ENCODE results near the gene SERTAD3.

Gene SERTAD3

DNA sequence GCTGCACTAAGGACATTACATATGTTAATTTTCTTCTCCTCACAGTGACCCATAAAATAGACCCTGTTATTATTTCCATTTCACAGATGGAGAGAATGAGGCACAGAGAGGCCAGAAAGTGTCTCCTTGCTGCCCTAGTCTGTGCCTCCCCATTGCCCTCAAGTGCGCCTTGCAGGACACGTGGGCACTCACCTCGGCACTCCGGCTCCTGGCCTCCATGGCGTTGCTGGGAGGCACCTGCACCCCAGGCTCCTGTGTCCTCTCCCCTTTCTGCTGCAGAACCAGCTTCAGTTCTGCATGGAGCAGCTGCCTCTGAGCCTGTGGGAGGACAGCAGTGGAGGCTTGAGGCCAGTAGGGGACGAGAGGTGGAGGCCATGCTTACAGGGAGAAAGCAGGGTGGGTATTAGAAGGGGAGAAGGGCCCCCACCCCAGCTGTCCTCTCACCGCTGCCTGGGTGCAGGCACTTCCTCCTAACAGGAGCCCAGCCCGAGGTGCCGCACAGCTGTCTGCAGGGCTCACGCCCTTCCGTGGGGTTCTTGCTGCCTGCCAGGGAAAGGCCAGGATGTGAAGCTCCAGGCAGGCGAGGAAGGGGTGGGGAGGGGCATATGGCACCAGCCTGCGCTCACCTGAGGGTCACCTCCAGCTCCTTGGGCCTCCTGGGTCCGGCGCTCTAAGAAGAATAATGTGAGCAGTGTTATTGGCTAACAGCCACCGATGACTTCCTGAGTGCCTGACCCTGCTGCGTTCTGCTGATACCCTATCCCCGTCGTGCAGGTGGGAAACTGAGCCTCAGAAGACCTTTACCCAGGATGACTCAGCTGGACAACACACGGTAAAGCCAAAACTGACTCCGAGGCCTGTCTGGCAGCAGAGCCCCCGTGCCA lies 36.2 kb downstream of the SERTAD3 start:
- no peak for DNase-seq

DNA sequence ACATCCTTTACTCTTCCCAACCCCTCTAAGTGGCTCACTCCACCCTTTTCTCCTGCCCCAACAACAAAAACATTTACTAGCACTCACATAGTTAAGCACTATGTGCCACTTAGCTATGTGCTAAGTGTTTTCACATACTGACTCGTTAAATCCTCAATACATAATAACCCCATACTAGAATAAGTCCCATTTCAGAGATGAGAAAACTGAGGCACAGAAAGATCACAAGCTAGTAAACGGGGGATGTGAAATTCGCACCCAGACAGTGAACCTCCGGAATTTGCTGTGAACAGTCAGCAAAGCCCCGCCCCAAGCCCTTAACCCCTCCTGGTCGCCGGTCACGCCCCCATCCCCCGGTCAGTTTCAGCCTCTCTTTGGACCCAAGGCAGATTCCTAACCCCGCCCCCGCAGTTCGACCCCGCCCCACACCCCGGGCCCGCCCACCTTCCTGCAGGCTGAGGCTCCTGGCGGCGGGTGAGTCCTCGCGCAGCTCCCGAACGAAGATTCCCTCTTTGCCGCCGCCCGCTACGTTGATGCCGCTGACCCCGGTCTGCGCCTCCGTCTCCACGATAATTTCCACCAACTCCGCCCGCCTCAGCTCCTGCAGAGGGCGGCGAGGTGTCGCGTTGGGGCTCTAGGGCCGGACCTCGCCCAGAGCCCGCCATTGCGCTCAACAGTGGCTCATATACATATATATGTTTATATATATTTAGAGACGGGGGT lies 40.7 kb downstream of the SERTAD3 start:
- peak; percentile 88 for DNase-seq

DNA sequence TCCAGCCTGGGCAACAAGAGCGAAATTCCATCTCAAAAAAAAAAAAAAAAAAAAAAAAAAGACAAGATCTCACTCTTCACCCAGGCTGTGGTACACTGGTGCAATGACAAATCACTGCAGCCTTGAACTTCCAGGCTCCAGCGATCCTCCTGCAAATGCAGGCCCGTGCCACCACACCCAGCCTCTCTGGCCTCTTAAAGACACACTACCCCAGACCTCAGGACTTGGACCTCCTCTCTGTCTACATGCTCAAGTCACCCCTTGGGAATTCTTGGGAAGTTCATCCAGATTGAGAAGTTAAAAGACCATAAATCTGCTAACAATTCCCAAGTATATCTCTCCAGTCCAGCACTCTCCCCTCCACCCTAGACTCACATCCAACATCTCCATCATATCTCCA lies 43.6 kb downstream of the SERTAD3 start:
- no peak for DNase-seq

DNA sequence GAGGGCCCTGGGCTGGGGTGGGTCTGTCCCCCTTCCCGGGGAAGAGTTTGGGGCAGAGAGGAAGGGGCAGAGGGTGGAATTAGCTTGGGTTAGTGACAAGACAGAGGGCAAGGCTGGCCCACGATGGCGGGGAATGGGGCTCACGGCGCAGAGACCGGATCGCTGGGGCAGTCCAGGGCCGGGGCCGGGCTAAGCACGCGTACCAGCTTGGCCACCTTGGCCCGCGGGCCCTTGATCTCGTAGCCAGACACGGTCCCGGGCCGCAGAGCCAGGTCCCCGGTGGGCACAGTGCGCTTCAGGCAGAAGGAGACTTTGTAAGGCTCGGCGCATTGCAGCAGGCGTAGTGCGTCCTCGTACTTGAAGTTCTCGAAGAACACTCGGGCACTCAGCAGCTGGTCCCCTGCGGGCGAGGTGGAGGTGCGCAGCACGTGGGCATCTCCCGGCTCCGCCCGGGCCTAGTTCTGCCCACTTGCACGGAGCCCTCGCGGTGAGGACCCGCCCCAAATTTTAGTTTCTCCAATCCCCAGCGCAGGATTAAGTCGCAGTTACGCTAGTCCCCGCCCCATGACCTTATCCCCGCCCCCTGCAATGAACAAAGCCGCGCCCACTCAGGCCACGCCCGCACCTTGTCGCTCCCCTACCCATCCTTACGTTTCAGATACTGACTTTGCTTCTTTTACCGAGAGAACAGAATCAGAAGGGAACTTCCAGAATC lies 45.6 kb downstream of the SERTAD3 start:
- DNase-seq, result peak; percentile 85

DNA sequence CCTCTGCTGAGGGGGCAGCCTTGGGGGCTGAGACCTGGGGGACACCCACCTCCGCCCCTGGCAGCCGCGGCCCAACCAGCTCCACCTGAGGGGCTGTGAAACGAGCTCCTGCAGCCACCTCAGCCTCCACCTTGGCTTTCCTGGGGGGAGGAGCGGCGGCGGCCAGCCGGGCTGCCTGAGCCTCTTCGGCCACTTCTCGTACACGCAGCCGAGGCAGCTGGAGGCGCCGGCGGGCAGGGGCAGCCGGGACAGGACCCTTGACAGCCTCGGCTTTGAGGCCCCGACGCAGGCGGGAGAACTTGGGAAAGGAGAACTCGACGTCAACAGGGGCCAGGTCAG lies 46.6 kb downstream of the SERTAD3 start:
- no peak for DNase-seq

DNA sequence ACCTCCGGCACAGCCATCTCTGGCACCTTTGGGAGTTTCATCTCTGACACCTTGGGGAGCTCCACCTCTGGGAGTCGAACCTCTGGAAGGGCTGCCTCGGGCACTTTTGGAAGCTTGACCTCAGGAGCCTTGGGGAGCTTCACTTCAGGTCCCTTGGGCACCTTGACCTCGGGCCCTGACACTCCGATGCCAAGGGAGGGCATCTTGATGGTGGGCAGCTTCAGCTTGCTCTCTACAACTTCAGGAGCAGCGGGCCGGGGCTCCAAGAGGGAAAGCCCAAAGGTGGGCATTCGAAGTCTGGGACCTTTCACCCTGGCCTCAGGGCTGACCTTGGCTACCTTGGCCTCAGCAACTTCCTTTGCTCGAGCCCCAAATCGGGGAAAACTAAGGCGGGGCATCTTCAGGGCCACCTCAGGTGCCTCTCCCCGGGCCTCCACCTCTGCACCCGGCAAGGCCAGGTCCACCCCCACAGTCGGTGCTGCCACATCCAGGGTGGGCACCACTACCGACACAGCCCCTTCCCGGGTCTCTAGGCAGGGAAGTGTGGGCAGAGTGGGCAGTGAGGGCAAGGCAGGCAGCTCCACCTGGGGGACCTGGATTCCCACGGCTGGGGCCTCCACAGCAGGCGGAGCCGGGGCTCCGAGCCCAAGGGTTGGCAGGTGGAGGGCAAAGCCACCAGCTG lies 47.1 kb downstream of the SERTAD3 start:
- no peak for DNase-seq

DNA sequence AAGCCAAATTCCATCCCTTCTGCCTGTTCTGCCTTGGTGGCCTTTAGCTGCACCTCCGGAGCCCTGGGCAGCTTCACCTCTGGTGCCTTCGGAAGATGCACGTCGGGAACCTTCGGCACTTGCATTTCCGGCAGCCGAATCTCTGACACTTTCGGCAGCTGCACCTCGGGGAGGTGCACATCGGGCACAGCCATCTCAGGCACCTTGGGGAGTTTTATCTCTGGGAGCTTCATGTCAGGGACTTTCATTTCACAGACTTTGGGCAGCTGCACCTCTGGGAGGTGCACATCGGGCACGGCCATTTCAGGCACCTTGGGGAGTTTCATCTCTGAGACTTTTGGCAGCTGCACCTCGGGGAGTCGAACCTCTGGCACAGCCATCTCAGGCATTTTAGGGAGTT lies 48.2 kb downstream of the SERTAD3 start:
- DNase-seq, result no peak

DNA sequence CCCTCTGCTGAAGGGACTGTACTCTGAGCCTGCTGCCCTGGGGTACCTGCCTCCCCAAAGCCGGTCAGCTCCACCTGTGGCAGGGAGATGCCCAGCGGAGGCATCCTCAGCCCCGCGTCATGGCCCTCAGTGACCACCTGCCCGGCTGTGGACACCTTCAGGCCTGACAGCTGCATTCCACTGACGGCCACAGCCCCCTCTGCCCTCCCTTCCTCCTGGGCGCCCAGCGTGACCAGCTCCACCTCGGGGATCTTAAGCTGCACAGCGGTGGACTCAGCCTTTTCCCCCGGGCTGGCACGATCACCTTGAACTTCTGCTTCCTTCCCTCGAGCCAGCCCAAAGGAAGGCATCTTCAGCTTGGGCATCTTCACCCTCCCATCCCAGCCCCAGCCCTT lies 49.3 kb downstream of the SERTAD3 start:
- no peak for DNase-seq

DNA sequence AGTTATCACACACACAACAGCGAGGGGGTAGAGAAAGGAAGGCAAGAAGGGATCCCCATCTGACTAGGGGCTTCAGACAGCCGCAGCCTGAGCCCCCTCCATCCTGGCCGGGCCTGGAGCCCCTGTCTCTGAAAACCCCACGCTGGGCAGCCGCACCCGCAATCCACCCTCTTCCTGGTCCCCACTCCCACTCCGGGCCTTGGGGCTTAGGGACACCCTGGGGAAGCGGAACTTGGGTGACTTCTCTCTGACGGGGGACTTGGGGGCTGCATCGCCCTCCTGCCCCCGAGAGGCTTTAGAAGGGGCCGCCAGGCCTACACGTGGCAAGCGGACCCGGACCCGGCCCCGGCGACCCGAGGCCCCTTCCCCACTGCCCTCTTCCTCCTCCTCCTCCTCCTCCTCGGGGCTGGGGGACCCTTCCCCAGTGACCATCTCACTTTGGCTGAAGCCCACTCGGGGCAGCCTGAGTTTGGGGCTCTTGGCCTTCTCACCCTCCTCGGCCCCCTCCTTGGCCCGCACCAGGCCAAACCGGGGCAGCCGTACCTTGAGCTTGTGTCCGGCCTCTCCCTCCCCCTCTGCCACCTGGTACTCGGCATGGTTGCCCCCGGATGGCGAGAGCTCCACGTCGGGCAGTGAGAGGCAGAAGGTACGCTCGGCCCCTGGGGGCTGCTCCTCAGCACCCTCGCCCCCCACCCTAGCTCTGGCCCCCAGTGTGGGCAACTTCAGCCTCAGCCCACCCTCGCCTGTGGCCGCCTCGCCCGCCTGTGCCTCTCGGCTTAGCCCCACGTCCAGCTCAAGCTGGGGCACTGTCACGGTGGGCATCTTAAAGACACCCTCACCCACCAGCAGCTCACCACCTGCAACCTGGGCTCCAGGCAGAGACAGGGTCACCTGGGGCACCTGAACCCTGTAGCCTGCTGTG lies 50.0 kb downstream of the SERTAD3 start:
- DNase-seq, result no peak

DNA sequence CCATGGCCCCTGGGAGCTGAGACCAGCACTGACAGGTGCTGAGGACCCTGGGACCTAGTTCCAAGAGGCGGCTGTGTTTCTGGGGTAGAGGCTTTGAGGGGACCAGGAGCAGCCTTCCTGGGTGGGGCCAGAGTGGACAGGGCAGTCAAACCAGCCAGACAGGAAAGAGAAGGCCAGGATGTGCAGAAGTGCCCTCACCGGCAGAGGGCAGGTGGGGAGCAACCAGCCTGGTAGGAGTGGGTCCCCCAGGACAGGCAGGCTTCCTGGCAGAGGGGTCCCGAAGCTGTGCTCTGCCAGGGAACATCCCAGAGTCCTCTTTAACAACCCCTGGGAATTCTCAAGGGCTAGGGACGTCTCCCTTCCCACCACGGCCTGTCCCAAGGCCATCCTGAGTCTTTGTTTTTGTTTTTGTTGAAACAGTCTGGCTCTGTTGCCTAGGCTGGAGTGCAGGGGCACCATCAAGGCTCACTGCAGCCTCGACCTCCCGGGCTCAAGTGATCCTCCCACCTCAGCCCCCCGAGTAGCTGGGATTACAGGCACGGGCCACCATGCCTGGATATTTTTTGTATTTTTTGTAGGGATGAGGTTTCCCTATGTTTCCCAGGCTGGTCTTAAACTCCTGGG lies 51.1 kb downstream of the SERTAD3 start:
- DNase-seq, result no peak

DNA sequence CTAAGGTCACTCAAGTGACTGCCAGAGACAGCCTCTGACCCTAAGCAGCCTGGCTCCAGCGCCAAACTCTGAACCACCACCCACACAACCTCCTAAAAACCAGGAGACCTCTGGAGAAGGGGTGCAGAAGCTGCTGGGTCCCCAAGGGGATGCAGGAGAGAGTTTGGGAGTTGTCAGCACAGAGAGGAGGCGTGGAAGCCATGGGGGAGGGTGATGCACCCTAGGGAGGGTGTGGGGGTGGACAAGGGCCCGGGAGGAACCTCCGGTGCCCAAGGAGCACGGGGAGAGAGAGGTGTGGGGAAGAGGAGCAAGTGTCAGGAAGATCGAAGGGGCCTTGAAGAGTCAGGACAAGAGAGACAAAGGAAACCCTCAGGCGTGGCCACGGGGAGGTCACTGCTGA lies 52.0 kb downstream of the SERTAD3 start:
- DNase-seq, result no peak

Data from CD4-positive, alpha-beta T cell treated with Interleukin-6 for 4 hours (primary cell).